Stomach (tissue), 9 donors: ENCODE data around the gene ARID1B. TPM values are rescaled to one million over a fixed set of nuclear protein-coding genes. Genes with fewer than 3 reads are reported as not detected.

Experiments
- DNase-seq, 2 donors: peaks; one replicate each; pipeline versions ENCODE4 v3.0.0 to v3.0.0-alpha.2; 2013 to 2019
- H3K27ac ChIP-seq, 5 donors: fragments of 200-600 bp in 4 of 5; sonication (generic) in 4 of 5; one replicate each; pipeline ENCODE4 v1.5.1; 2013 to 2019; ENCODE audit warnings: mild to moderate bottlenecking in 1 of 5, moderate library complexity in 1 of 5
- H3K27me3 ChIP-seq, 3 donors: fragments of 200-600 bp; sonication (generic); one replicate each; pipeline ENCODE4 v1.5.1; 2017 to 2019; ENCODE audit warnings: mixed run types in 1 of 3
- H3K36me3 ChIP-seq, 4 donors: fragments of 200-600 bp; sonication (generic); 1 replicate in 3 of 4; 2 replicates in 1 of 4; pipeline ENCODE4 v1.5.1; 2016 to 2019
- H3K4me1 ChIP-seq, 4 donors: fragments of 200-600 bp; sonication (generic); one replicate each; pipeline ENCODE4 v1.5.1; 2016 to 2019
- H3K4me3 ChIP-seq, 4 donors: fragments of 200-600 bp; sonication (generic) in 3 of 4; one replicate each; pipeline ENCODE4 v1.5.1; 2016 to 2019; ENCODE audit warnings: mild to moderate bottlenecking in 1 of 4
- H3K9me3 ChIP-seq, 4 donors: fragments of 200-600 bp; sonication (generic); one replicate each; pipeline ENCODE4 v1.5.1; 2016 to 2019
- CTCF ChIP-seq, 7 experiments: fragments of 450-650 bp in 4 of 7; fragments of 200-600 bp in 3 of 7; sonication (generic) in 3 of 7; IDR thresholded peaks; one replicate each; pipeline ENCODE4 v1.5.1; 2016 to 2019; ENCODE audit warnings: antibody characterized with exemption in 7 of 7, control low read depth in 2 of 7, mild to moderate bottlenecking in 1 of 7
- EP300 ChIP-seq: sonication (generic); formaldehyde crosslinking; IDR thresholded peaks from one replicate; pipeline ENCODE4 v1.6.1; 2017; ENCODE audit warnings: antibody characterized with exemption
- POLR2A ChIP-seq, 4 donors: fragments of 450-650 bp; IDR thresholded peaks; one replicate each; pipeline ENCODE4 v1.6.1; 2016; ENCODE audit warnings: antibody characterized with exemption in 4 of 4, control low read depth in 2 of 4, mild to moderate bottlenecking in 1 of 4, moderate library complexity in 1 of 4
- POLR2AphosphoS5 ChIP-seq, 3 donors: sonication (generic); formaldehyde crosslinking; IDR thresholded peaks; one replicate each; pipeline ENCODE4 v1.6.1; 2016; ENCODE audit warnings: antibody characterized with exemption in 3 of 3
- WGBS, 5 donors: extraction: QIAGEN DNeasy Blood & Tissue Kit in 3 of 5; methylation state at CpG; one replicate each; pipeline versions ENCODE4 v1.1.5 to v1.1.7; 2013 to 2018; 5-methylcytosine and 5-hydroxymethylcytosine counted together
- intact Hi-C: fragments of 100-400 bp; cut with DNase I; formaldehyde crosslinking; loops from one replicate; pipeline ENCODE4 v1.15.1; 2023; ENCODE audit warnings: low total_unique reads
- polyA plus RNA-seq, 3 donors: library from polyadenylated mRNA; stranded (reverse); fragments of 200-250 nt; gene quantifications; one replicate each; pipeline ENCODE4 v1.2.3, GENCODE V29; 2013
- total RNA-seq, 5 donors: library from RNA; depleted of rRNA; stranded (reverse); fragments of >200 nt; gene quantifications; one replicate each; pipeline versions ENCODE4 v1.1.0 to v1.2.3, GENCODE V29; 2014 to 2016
- donor health status: healthy with polysubstance abuse.
- donor health status: Bipolar disorder and iron deficiency.
- donor health status: healthy.

Gene ARID1B
- total and polyA plus RNA-seq, 8 donors = 8.8 to 183 (median 48.3) TPM

DNA sequence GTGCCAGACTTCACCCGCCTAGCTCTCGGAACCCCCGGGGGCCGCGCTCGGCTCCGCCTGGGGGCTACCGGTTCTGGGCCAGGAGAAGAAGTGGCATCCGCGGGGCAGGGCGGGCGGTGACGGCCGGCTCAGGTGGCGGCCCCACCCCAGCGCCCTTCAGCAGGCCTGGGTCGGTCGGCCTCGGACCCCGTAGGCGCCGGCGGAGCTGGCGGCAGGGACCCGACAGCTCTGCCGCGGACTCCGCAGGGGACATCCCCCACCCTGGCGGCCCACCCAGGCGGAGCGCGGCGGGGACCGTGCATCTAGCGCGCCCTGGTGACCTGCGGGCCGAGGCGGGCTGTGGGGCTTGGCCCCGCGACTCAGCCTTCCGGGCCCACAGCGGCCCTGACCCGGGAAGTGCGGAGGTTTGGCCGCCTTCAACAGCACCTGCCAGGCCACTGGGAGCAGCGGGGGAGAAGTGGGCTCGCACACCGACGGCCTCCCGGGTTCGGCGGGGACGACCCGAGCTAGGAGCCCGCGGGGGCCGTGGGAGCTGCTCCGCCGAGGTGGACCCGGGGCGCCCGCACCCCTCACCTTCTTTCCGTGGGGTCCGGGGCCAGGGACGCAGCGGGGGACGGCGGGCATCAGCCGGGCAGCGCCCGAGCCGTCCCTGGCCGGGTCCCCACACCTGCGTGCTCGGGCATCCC lies 459.0 kb downstream of the ARID1B start:
- no peaks in the 10 kb centered on the region for H3K9me3 ChIP-seq
- no peak for DNase-seq
- TF ChIP-seq POLR2A (IDR thresholded peaks at IDR 0.05) = no peak
- no peak for TF ChIP-seq EP300
- TF ChIP-seq CTCF (IDR thresholded peaks at IDR 0.05) = no peak
- no peak for TF ChIP-seq POLR2AphosphoS5 (IDR thresholded peaks at IDR 0.05)
- 2 to 18% (median 3%) methylated on average over 16 to 76 of the region's 76 CpGs for WGBS, 5 donors
- H3K4me1 ChIP-seq = peaks cover 24 to 41% (median 34%) of the 10 kb centered on the region in 4 donors
- H3K36me3 ChIP-seq = no peaks in the 10 kb centered on the region
- peak overlapping the region in 4 of 5 donors; percentile 73 to 88 (median 76) for H3K27ac ChIP-seq
- intact Hi-C loops = no loop called here
- H3K27me3 ChIP-seq = peaks cover 0 to 31% (median 23%) of the 10 kb centered on the region in 3 donors
- H3K4me3 ChIP-seq = peak overlapping the region; percentile 51 to 69 (median 63)

DNA sequence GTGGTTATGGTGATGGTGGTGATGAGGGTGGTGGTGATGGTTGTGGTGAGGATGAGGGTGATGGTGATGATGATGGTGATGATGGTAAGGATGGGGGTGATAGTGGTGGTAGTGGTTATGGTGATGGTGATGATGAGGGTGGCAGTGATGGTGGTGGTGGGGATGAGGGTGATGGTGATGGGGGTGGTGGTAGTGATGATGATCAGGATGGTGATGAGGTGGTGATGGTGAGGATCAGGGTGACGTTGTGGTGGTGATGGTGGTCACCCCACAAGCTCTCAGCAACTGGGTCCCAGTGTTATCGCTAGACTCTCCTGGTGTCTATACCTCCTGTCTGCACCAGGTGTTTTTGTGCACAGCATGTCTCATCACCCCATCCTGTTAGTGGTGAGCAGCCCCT lies 461.2 kb downstream of the ARID1B start:
- Histone ChIP-seq H3K9me3 (no peaks in the 10 kb centered on the region), H3K4me3 (no peak overlapping the region), H3K36me3 (no peaks in the 10 kb centered on the region), H3K4me1 (peaks cover 28 to 45% (median 38%) of the 10 kb centered on the region in 4 donors), H3K27ac (peak overlapping the region in 1 of 5 donors; percentile 79), H3K27me3 (peaks cover 0 to 31% (median 23%) of the 10 kb centered on the region in 3 donors)
- intact Hi-C loops = no loop called here
- TF ChIP-seq EP300 (no peak), POLR2A (IDR thresholded peaks at IDR 0.05) (no peak), POLR2AphosphoS5 (IDR thresholded peaks at IDR 0.05) (no peak), CTCF (IDR thresholded peaks at IDR 0.05) (no peak)
- WGBS, 5 donors = 91 to 100% (median 95%) methylated on average over 2 of the region's 2 CpGs
- DNase-seq = no peak

DNA sequence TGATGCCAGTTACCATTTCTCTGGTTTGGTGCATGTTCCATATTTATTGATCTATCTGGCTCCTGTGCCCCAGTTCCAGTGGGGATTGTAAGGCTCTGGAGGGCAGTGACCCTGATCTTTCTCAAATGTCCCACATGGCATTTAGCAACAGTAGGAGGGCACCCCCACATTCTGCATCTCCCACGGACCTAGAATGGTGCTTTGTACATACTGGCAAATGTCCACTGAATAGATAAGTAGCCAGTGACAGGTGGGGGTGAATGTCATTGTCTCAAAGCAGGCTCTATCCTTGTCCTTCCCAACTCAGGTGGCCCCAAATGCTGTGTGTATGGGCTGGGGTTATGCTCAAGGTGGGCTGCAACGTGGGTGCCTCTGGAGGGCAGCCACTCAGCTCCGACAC lies 462.0 kb downstream of the ARID1B start:
- TF ChIP-seq POLR2A (IDR thresholded peaks at IDR 0.05) (no peak), EP300 (no peak), POLR2AphosphoS5 (IDR thresholded peaks at IDR 0.05) (no peak), CTCF (IDR thresholded peaks at IDR 0.05) (no peak)
- intact Hi-C loops = no loop called here
- Histone ChIP-seq H3K27me3 (peaks cover 0 to 28% (median 23%) of the 10 kb centered on the region in 3 donors), H3K4me1 (peaks cover 28 to 45% (median 38%) of the 10 kb centered on the region in 4 donors), H3K27ac (peak overlapping the region in 4 of 5 donors; percentile 31 to 79 (median 60)), H3K9me3 (no peaks in the 10 kb centered on the region), H3K36me3 (no peaks in the 10 kb centered on the region), H3K4me3 (no peak overlapping the region)
- DNase-seq = no peak
- 69 to 77% (median 76%) methylated on average over 3 of the region's 3 CpGs for WGBS, 5 donors

DNA sequence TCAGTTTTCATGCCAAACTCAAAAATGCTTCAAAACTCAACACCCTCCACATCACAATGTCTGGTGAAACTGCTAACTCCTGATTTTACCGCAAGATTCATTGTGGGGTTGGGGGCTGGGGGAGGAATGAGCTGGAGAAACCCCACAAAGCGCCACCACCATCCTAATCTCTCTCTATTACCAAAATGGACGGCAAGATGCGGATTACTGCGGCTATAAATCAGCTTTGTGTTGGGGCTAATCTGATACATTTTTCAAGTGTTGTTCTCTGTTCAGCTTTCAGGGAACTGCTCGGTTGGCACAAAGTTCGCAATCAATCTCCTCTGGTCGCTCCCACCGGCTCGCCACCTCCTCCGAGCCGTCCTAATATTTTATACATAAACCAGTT lies 462.5 kb downstream of the ARID1B start:
- Histone ChIP-seq H3K36me3 (no peaks in the 10 kb centered on the region), H3K27me3 (peaks cover 0 to 23% (median 19%) of the 10 kb centered on the region in 3 donors), H3K27ac (peak overlapping the region in 4 of 5 donors; percentile 31 to 79 (median 60)), H3K9me3 (no peaks in the 10 kb centered on the region), H3K4me1 (peaks cover 28 to 50% (median 39%) of the 10 kb centered on the region in 4 donors), H3K4me3 (peak overlapping the region in 3 of 4 donors; percentile 17 to 28 (median 25))
- no peak for TF ChIP-seq POLR2AphosphoS5 (IDR thresholded peaks at IDR 0.05)
- TF ChIP-seq CTCF (IDR thresholded peaks at IDR 0.05) = no peak
- no peak for TF ChIP-seq EP300
- no peak for TF ChIP-seq POLR2A (IDR thresholded peaks at IDR 0.05)
- WGBS, 5 donors = 76 to 91% (median 89%) methylated on average over 12 of the region's 12 CpGs
- intact Hi-C loops = no loop called here
- DNase-seq = no peak
